GM18907 (cell line): ENCODE results near the gene PCDHGA5.
A peak's percentile ranks its signal among the peaks of the same experiment; 100 is the strongest.
"Not testable (repeated sequence)": the region's sequence is repeated elsewhere in the genome, so short reads cannot be mapped to it uniquely, and the experiment has no call there.

Experiments used
- ATAC-seq: cut with Tn5 transposase; IDR thresholded peaks from one replicate; pipeline ENCODE4 v1.9.1; 2021; ENCODE audit warnings: mild to moderate bottlenecking, moderate library complexity; ENCODE audit not compliant: unreplicated experiment

PCDHGA5 gene

GRCh38 chr5:141363952-141364660, at the start of gene PCDHGA5:
Gene PCDHGA5, plus strand, starts transcription at chr5:141364162. Its CDS starts 169 bp downstream, at chr5:141364331.
- no peak for ATAC-seq

DNA sequence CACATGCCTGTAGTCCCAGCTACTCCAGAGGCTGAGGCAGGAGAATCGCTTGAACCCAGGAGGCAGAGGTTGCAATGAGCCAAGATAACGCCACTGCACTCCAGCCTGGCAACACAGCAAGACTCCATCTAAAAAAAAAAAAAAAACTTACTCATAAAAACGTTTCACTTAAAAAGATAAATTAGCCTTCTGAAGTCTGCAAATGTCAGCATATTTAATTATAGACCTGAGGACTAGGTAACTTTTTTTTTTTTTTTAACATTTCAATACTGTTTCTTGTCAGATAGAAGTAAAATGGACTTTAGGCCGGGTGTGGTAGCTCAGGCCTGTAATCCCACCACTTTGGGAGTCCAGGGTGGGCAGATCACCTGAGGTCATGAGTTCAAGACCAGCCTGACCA, 47.0 kb upstream of the PCDHGA5 start:
- ATAC-seq: not testable (repeated sequence)

- ATAC-seq: no peak
Measured at GRCh38 chr5:141319202-141319601, 44.8 kb upstream of the PCDHGA5 start.

- ATAC-seq: no peak
Measured at GRCh38 chr5:141319699-141320098, 44.3 kb upstream of the PCDHGA5 start.

DNA sequence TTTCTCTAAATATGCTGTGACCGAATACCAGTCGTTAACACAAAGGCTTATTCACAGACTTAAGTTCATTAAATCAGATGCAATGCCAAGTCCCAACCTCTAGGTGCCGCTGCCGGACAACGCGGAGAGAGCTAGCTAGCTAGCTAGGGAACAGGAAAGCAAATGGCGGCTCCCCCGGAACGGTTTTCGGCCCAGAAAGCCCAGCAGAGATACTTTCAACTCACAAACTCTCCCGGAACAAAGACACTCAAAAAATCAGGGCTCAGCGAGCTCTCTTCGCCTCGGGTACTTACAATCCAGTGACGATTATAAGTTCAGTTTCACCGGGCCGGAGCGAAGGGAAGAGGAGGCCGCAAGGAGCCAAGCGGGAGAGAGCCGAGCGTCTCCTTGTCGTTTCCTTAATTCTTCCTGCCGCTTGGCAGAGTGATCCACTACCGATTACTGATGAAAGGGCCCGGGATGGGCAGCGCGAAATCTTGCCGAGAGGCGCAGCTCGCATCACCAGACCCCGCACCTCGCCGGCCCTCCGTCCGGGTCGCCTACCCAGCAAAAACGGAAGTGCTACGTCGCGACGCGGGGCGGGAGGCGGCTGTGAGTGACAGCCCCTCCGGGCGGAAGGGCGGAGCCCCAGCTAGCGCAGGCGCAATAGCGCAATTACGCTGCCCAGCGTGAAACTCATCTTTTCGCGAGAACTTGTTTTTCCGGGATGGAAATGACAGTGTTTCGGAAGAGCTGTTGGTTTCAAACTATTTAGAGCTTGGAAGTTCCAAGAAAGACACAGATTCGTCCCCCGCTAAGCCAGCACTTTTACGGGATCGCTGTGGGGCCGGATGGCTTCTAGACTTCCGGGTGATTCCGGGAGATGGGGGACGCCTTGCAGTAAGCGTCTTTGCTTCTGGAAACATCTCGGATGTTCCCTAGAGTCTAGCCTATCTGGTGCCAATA, 43.5 kb upstream of the PCDHGA5 start, which contains the start of gene TAF7:
Gene TAF7 (minus strand): TSS at position 560 of the 945 bp plus-strand sequence. CDS start 740 bp downstream, outside the sequence.
- ATAC-seq: peak; percentile 98

GRCh38 chr5:141322261-141322660, 41.7 kb upstream of the PCDHGA5 start:
- no peak for ATAC-seq

DNA sequence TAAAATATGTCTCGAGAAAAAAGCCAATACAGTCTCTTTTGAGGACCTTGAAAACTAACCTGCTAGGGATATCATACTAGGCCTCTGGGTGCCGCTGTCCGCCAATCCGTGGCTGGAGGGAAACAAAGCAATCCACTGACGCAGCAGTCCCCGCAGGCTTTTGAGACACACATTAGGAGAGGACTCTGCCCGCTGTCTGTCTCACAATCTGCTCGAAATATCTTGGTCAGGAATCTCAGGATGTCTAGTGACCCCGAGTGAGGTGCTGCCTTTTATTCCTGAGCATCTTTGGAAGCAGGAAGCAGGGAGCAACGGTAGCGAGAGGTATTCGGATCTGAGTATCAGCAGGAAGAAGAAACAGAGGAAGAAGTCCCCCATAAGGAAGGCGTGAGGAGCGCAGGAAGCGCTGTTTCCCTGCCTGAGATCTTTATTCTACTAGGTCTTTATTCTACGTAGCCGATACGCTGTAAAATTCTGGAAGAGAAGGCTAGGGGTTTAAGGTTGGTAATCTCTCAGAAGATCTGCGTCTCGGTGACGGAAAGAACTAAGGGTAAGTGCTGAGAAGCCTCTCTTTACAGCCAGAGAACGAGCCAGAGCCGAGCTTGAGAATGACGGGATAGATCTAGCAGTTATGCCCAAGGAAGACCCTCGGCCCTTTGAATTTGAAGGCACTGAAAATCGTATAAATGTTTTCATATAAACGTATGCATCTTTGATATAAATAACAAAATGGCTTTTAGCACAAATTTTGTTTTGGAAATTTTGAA, 37.7 kb upstream of the PCDHGA5 start:
- ATAC-seq: peak; percentile 82

GRCh38 chr5:141328231-141328630, 35.7 kb upstream of the PCDHGA5 start:
- ATAC-seq: no peak

GRCh38 chr5:141330299-141331080, 33.5 kb upstream of the PCDHGA5 start, which contains the start of gene PCDHGA1:
Gene PCDHGA1, plus strand, starts transcription at chr5:141330514.
- ATAC-seq: no peak

- ATAC-seq: not testable (repeated sequence)
Measured at GRCh38 chr5:141332571-141332970, 31.4 kb upstream of the PCDHGA5 start.

GRCh38 chr5:141338538-141339306, 25.2 kb upstream of the PCDHGA5 start, which contains the start of gene PCDHGA2:
Gene PCDHGA2, plus strand, starts transcription at chr5:141338760.
- no peak for ATAC-seq

GRCh38 chr5:141340781-141341354, 23.1 kb upstream of the PCDHGA5 start:
- not testable (repeated sequence) for ATAC-seq

DNA sequence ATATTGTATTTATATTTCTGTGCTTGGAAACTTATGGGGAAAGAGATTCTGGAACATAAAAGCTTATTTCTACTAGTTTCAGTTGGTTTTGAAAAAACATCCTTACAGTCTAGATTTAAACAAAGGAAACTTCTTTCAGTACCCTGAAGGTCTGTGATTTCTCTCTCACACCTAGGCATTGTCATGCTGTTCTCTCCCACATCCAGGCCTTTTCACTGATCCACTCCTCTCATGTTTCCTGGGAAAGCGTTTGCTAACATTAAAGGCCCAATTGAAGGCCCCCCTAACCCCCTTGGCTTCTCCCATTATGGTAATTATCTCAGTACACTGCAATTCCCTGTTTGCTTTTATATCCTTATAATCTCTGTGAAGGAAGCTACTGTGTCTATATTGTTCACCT, 21.2 kb upstream of the PCDHGA5 start:
- no peak for ATAC-seq

- no peak for ATAC-seq
Measured at GRCh38 chr5:141343242-141343952, 20.6 kb upstream of the PCDHGA5 start, which contains the start of gene PCDHGA3. Gene PCDHGA3, plus strand, starts transcription at chr5:141343829. Its CDS starts 205 bp downstream, at chr5:141344034.

DNA sequence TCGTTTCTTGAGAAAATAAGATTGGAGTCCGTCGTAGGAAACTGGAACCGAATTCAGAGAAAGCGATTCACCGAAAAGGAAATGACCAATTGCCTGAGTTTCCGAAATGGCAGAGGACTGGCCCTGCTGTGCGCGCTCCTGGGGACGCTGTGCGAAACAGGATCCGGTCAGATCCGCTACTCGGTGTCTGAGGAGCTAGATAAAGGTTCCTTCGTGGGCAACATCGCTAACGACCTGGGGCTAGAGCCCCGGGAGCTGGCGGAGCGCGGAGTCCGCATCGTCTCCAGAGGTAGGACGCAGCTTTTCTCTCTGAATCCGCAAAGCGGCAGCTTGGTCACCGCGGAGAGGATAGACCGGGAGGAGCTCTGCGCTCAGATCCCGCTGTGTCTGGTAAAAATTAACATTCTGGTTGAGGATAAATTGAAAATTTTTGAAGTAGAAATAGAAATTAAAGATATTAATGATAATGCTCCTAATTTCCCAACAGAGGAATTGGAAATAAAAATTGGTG, 20.0 kb upstream of the PCDHGA5 start:
- no peak for ATAC-seq

- no peak for ATAC-seq
Measured at GRCh38 chr5:141345327-141345726, 18.6 kb upstream of the PCDHGA5 start.

DNA sequence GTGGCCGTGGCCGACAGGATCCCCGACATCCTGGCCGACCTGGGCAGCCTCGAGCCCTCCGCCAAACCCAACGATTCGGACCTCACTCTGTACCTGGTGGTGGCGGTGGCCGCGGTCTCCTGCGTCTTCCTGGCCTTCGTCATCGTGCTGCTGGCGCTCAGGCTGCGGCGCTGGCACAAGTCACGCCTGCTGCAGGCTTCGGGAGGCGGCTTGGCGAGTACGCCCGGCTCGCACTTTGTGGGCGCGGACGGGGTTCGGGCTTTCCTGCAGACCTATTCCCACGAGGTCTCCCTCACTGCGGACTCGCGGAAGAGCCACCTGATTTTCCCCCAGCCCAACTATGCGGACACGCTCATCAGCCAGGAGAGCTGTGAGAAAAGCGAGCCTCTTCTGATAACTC, 17.9 kb upstream of the PCDHGA5 start:
- not testable (repeated sequence) for ATAC-seq
